HG03039 (cell line): Measurements from ENCODE around the gene RAB33B.
"Not testable (repeated sequence)": the region's sequence is repeated elsewhere in the genome, so short reads cannot be mapped to it uniquely, and the experiment has no call there.

ENCODE experiments used
- ATAC-seq: cut with Tn5 transposase; IDR thresholded peaks from one replicate; pipeline ENCODE4 v1.9.1; 2021; ENCODE audit warnings: mild to moderate bottlenecking, moderate library complexity; ENCODE audit not compliant: unreplicated experiment

Gene RAB33B

GRCh38 chr4:139461022-139461628, 7.2 kb downstream of the RAB33B start:
- no peak for ATAC-seq

DNA sequence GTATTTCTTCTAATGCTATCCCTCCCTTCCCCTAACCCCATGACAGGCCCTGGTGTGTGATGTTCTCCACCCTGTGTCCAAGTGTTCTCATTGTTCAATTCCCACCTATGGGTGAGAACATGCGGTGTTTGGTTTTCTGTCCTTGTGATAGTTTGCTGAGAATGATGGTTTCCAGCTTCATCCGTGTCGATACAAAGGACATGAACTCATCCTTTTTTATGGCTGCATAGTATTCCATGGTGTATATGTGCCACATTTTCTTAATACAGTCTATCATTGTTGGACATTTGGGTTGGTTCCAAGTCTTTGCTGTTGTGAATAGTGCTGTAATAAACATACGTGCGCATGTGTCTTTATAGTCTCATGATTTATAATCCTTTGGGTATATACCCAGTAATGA, 10.6 kb downstream of the RAB33B start:
- ATAC-seq = not testable (repeated sequence)

GRCh38 chr4:139465922-139466321, 12.0 kb downstream of the RAB33B start:
- ATAC-seq = no peak

GRCh38 chr4:139468756-139469155, 14.8 kb downstream of the RAB33B start:
- not testable (repeated sequence) for ATAC-seq

- ATAC-seq = no peak
Measured at GRCh38 chr4:139469216-139469615, 15.3 kb downstream of the RAB33B start.

- no peak for ATAC-seq
Measured at GRCh38 chr4:139469869-139470268, 15.9 kb downstream of the RAB33B start.

- no peak for ATAC-seq
Measured at GRCh38 chr4:139470295-139470694, 16.4 kb downstream of the RAB33B start.

DNA sequence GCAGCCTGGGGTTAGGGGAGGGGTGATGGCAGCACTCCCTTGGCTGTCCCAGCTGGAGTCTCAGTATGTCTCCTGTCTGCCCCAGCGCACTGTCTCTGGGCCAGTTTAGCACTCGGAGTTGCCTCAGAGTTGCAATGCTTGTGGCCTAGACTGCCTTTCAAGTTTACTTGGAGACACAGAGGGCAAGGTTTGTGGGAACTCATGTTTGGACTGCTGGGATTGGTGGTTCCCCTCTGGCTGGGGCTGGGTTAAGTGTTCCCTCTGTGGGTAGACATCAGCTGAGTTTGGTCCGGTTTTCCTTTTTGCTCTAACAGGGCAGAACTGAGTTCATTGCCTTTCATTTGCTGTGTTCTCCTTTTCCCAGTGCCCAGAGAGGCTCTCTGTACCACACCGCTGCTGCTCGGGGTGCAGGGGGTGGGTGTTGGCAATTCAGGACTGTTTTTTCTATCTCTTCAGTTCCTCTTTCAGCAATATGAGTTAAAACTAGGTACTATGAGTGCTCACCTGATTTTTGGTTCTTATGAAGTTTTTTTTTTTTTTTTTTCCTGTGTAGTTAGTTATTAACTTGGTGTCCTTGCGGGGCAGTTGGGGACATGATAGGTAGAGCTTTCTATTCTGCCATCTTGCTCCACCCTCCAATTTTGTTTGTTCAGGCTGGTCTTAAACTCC, 17.2 kb downstream of the RAB33B start:
- no peak for ATAC-seq

- no peak for ATAC-seq
Measured at GRCh38 chr4:139472852-139473251, 18.9 kb downstream of the RAB33B start.

DNA sequence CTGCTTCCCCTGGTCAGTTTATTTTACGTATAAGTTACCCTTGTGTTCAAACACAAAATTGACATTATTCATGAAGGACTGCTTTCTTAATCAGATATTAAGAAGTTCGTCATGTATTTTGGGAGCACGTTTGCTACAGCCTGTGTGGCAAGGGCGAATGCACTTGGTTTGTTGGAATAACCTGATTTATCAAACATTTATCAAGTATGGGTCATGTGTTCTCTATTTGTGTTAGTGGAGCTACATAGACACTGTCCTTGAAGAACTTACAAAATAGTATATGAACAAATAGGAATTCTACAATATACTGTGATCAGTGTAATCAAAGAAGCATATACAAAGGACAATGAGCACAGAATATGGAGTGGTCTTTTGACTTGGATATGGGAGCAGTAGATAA, 22.4 kb downstream of the RAB33B start:
- no peak for ATAC-seq

DNA sequence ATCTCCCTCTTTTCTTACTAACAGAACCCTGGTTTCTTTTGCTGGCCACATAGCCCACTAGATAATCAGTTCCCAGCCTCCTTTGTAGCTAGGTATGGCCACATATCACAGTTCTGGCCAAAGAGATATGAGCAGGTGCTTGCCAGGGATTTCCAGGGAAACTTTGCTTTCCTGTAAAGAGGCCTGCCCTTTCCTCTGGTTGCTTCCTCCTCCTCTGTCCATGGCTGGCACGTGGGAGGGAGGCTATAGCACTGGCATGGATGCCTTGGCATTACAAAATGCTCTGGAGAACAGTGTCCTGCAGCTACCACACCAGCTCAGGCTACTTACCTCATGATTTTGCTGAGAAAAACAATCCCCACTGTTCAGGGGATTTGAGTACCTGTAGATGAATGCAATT, 27.5 kb downstream of the RAB33B start:
- no peak for ATAC-seq

GRCh38 chr4:139483000-139483399, 29.1 kb downstream of the RAB33B start:
- no peak for ATAC-seq

GRCh38 chr4:139484783-139485311, 30.9 kb downstream of the RAB33B start:
- no peak for ATAC-seq

GRCh38 chr4:139488442-139488841, 34.5 kb downstream of the RAB33B start:
- no peak for ATAC-seq

GRCh38 chr4:139489638-139490037, 35.7 kb downstream of the RAB33B start:
- ATAC-seq = no peak

DNA sequence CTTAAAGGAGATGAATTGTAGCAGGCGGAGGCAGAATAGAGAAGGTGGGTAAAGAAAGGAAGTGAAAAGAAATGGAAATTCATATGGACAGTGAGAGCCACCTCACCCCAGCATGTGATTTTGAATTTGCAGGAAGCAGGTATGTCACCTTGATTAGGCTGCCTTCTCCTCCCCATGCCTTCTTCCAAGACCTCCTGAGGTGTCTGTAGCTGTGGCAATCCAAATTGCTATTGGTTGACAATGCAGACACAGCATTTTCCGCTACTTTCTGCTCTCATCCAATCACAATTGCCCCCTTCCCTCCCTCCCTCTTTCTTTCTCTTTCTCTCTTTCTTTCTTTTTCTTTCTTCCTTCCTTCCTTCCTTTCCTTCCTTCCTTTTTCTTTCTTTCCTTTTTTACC, 38.5 kb downstream of the RAB33B start:
- no peak for ATAC-seq

DNA sequence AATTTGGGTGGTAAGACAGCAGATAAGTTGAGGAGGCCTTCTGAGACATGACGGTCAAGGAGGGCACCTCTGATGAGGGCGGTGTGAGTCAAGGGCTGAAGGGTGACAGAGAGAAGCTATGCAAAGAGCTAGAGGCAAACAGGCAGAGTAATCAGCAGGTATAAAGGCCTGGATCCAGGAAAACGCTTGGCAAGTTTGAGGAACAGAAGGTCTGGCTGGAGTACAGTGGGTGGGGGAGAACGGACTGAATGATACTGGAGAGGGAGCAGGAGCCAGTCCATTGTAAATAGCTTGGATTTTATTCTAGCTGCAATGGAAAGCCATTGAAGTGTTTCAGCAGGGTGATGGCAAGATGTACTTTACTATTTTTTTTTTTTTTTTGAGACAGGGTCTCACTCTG, 39.3 kb downstream of the RAB33B start:
- no peak for ATAC-seq

DNA sequence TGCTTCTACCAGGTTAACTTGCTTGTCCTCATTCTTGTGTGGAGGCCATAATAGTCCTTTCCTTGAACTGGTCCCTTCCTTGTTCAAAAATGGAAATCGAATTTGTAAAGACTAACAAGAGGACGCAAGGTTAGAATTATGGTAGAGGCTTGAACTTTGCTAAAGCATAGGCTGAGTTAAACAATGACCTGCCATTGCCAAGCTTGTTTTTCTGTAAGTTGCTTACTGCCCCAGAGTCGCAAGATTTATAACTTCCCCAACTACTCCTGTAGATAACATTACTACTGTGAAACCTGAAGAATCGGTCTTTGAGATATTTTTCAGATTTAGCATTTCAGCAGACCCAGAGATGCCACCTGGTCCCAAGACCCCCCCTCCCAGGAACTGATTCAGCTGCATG, 45.3 kb downstream of the RAB33B start:
- no peak for ATAC-seq

- ATAC-seq = no peak
Measured at GRCh38 chr4:139501117-139501516, 47.2 kb downstream of the RAB33B start.

- ATAC-seq = no peak
Measured at GRCh38 chr4:139501527-139501926, 47.6 kb downstream of the RAB33B start.

- no peak for ATAC-seq
Measured at GRCh38 chr4:139501927-139502899, 48.3 kb downstream of the RAB33B start.
